Kidney (tissue), 14 donors: ENCODE results near the gene ADORA3. TPM values are rescaled to one million over a fixed set of nuclear protein-coding genes. Genes with fewer than 3 reads are reported as not detected.

Experiments
- DNase-seq, 5 donors: peaks; one replicate each; pipeline ENCODE4 v3.0.0-alpha.2; 2013 to 2020
- FAIRE-seq: peaks from 2 replicates; lab custom pipeline; 2012; peaks lifted over from hg19 to GRCh38; lab: Jason Lieb, UNC
- H3K27ac ChIP-seq, 2 donors: one replicate each; pipeline ENCODE4 v1.7.0; 2013; ENCODE audit warnings: low read depth in 2 of 2, low read length in 2 of 2, inconsistent platforms in 1 of 2
- H3K27me3 ChIP-seq: one replicate; pipeline ENCODE4 v1.7.1; 2013; ENCODE audit warnings: low read length, inconsistent platforms; ENCODE audit not compliant: control insufficient read depth, insufficient read depth
- H3K36me3 ChIP-seq, 3 donors: one replicate each; pipeline versions ENCODE4 v1.7.0 to v1.7.1; 2013; ENCODE audit warnings: low read length in 3 of 3, control low read depth in 1 of 3, inconsistent platforms in 1 of 3; ENCODE audit not compliant: insufficient read depth in 3 of 3, control insufficient read depth in 2 of 3
- H3K4me1 ChIP-seq, 3 donors: one replicate each; pipeline versions ENCODE4 v1.7.0 to v1.7.1; 2013; ENCODE audit warnings: low read length in 3 of 3, inconsistent platforms in 1 of 3, low read depth in 1 of 3; ENCODE audit not compliant: control insufficient read depth in 2 of 3, insufficient read depth in 2 of 3
- H3K4me3 ChIP-seq, 3 donors: one replicate each; pipeline versions ENCODE4 v1.7.0 to v1.8.1; 2013; ENCODE audit warnings: low read length in 3 of 3, control low read depth in 1 of 3, inconsistent platforms in 1 of 3
- H3K9ac ChIP-seq, 3 donors: one replicate each; pipeline versions ENCODE4 v1.7.0 to v1.7.1; 2013; ENCODE audit warnings: low read length in 3 of 3, control low read depth in 1 of 3, inconsistent platforms in 1 of 3
- H3K9me3 ChIP-seq, 3 donors: one replicate each; pipeline versions ENCODE4 v1.7.0 to v1.7.1; 2013; ENCODE audit warnings: low read length in 3 of 3, control low read depth in 1 of 3, inconsistent platforms in 1 of 3; ENCODE audit not compliant: control insufficient read depth in 2 of 3, insufficient read depth in 1 of 3
- intact Hi-C: fragments of 100-400 bp; cut with DNase I; formaldehyde crosslinking; loops from one replicate; pipeline ENCODE4 v1.11.1; 2022
- polyA plus RNA-seq: library from polyadenylated mRNA; stranded (reverse); fragments of 350-450 nt; fragmentation: Illumina TruSeq; extraction: RNeasy Lipid Tissue Mini Kit (QIAGEN cat#74804); gene quantifications from one replicate; pipeline ENCODE4 v1.2.3, GENCODE V29; 2014; ENCODE audit warnings: low read depth, low replicate concordance; ENCODE audit not compliant: insufficient read depth
- total RNA-seq: library from RNA; stranded (reverse); fragmentation: NEBNext Ultra II Directional; extraction: Animal tissue kit (Norgen Biotek cat#: 25700); gene quantifications from one replicate; pipeline ENCODE4 v1.2.1, GENCODE V29; 2021
- TF ChIP-seq, protein P1 (sequence below): IDR thresholded peaks from 3 replicates; pipeline ENCODE4 v1.5.1; 2012; ENCODE audit warnings: mild to moderate bottlenecking, moderate library complexity, borderline replicate concordance; ENCODE audit not compliant: insufficient read depth; ENCODE audit errors: extremely low read depth
- donor health status: control.
- donor health status: control.
- donor health status: control.
- donor health status: control.
- donor health status: control.
- donor health status: DM: yes; HTN: yes; CAD: no.
- donor health status: Normal renal cell carcinoma (clear cell type).

Gene ADORA3
- total and polyA plus RNA-seq, 2 donors from 2014 or later, result 3.1 to 10.8 TPM

- peak in 2 of 5 donors; percentile 31 to 54 for DNase-seq
- H3K9me3 ChIP-seq, result no peaks in the 10 kb centered on the region
- H3K27ac ChIP-seq, result no peak overlapping the region
- H3K27me3 ChIP-seq, result no peaks in the 10 kb centered on the region
- H3K36me3 ChIP-seq, result no peaks in the 10 kb centered on the region
- intact Hi-C loops, result no loop called here
- TF ChIP-seq, protein P1, sequence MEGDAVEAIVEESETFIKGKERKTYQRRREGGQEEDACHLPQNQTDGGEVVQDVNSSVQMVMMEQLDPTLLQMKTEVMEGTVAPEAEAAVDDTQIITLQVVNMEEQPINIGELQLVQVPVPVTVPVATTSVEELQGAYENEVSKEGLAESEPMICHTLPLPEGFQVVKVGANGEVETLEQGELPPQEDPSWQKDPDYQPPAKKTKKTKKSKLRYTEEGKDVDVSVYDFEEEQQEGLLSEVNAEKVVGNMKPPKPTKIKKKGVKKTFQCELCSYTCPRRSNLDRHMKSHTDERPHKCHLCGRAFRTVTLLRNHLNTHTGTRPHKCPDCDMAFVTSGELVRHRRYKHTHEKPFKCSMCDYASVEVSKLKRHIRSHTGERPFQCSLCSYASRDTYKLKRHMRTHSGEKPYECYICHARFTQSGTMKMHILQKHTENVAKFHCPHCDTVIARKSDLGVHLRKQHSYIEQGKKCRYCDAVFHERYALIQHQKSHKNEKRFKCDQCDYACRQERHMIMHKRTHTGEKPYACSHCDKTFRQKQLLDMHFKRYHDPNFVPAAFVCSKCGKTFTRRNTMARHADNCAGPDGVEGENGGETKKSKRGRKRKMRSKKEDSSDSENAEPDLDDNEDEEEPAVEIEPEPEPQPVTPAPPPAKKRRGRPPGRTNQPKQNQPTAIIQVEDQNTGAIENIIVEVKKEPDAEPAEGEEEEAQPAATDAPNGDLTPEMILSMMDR, result no peak
- FAIRE-seq, result no peak
- H3K4me1 ChIP-seq, result peaks cover 0 to 5% (median 0%) of the 10 kb centered on the region in 3 donors
- no peak overlapping the region for H3K4me3 ChIP-seq
- no peak overlapping the region for H3K9ac ChIP-seq
Observed at GRCh38 chr1:111535256-111536191, 32.1 kb upstream of the ADORA3 start.

DNA sequence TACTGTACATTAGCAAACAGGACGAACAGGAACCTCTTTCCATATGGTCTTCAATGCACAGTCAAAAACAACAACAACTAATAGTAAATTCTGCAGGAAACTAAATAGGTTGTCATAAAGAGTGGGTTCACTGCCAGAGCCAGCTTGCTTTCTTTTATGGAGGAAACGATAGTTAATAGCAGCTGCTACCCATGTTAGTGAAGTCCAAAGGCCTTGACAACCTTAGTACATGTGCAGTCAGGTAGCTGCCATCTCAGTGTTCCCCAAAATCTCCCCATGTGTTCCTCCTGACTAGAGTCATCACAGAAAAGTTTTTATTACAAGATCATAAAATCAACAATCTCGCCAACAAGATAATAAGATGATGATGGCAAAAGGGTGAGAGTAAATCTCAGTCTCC lies 16.6 kb upstream of the ADORA3 start:
- TF ChIP-seq, protein P1, result no peak
- no peak overlapping the region for H3K27ac ChIP-seq
- no peak overlapping the region for H3K4me3 ChIP-seq
- no peaks in the 10 kb centered on the region for H3K27me3 ChIP-seq
- intact Hi-C loops, result no loop called here
- FAIRE-seq, result no peak
- DNase-seq, result no peak
- H3K9me3 ChIP-seq, result no peaks in the 10 kb centered on the region
- H3K36me3 ChIP-seq, result no peaks in the 10 kb centered on the region
- no peak overlapping the region for H3K9ac ChIP-seq
- H3K4me1 ChIP-seq, result peaks cover 0 to 9% (median 0%) of the 10 kb centered on the region in 3 donors

GRCh38 chr1:111517469-111518225 lies 14.2 kb upstream of the ADORA3 start:
- Histone ChIP-seq H3K9me3 (no peaks in the 10 kb centered on the region), H3K27me3 (no peaks in the 10 kb centered on the region), H3K4me3 (no peak overlapping the region), H3K27ac (no peak overlapping the region), H3K9ac (no peak overlapping the region), H3K4me1 (peaks cover 0 to 9% (median 3%) of the 10 kb centered on the region in 3 donors), H3K36me3 (no peaks in the 10 kb centered on the region)
- intact Hi-C loops, result loop anchor here (10.0 kb wide), 2 partner anchors 127 to 237 kb away; partner anchors contain the start of gene DDX20
- FAIRE-seq (no peak), DNase-seq (no peak)
- TF ChIP-seq, protein P1, result no peak
